ENCODE measurements around the gene CPSF4L.

The CPSF4L gene

GRCh38 chr17:73228748-73229236 lies 32.9 kb downstream of the CPSF4L start:
- peak; percentile 18 to 34 for DNase-seq

- no peak for DNase-seq
These were observed 33.7 kb downstream of the CPSF4L start for GRCh38 chr17:73227944-73228343.

- no peak for DNase-seq
These were observed 34.3 kb downstream of the CPSF4L start for GRCh38 chr17:73227379-73227778.

GRCh38 chr17:73226556-73227172 lies 35.0 kb downstream of the CPSF4L start:
- DNase-seq = no peak

GRCh38 chr17:73224663-73225305 lies 36.9 kb downstream of the CPSF4L start:
- DNase-seq = no peak

- DNase-seq = no peak
These were observed 37.4 kb downstream of the CPSF4L start for GRCh38 chr17:73224237-73224636.

- DNase-seq = no peak
These were observed 38.0 kb downstream of the CPSF4L start for GRCh38 chr17:73223626-73224230.

- DNase-seq = no peak
These were observed 46.2 kb downstream of the CPSF4L start for GRCh38 chr17:73215447-73215846.

- DNase-seq = no peak
These were observed 46.8 kb downstream of the CPSF4L start for GRCh38 chr17:73214851-73215250.

- no peak for DNase-seq
These were observed 47.7 kb downstream of the CPSF4L start for GRCh38 chr17:73214008-73214407.

GRCh38 chr17:73211745-73212144 lies 49.9 kb downstream of the CPSF4L start:
- DNase-seq = peak; percentile 59 to 64

GRCh38 chr17:73210002-73210678 lies 51.5 kb downstream of the CPSF4L start:
- DNase-seq = no peak

- DNase-seq = no peak
These were observed 52.2 kb downstream of the CPSF4L start for GRCh38 chr17:73209436-73209835.

- no peak for DNase-seq
These were observed 53.4 kb downstream of the CPSF4L start for GRCh38 chr17:73208139-73208827.

GRCh38 chr17:73205459-73205961 lies 56.2 kb downstream of the CPSF4L start:
- no peak for DNase-seq

GRCh38 chr17:73203788-73204479 lies 57.7 kb downstream of the CPSF4L start:
- no peak for DNase-seq

GRCh38 chr17:73203135-73203787 lies 58.4 kb downstream of the CPSF4L start:
- no peak for DNase-seq

- DNase-seq = no peak
These were observed 60.2 kb downstream of the CPSF4L start for GRCh38 chr17:73201215-73202069.

- no peak for DNase-seq
These were observed 61.2 kb downstream of the CPSF4L start for GRCh38 chr17:73200476-73200875.

- DNase-seq = no peak
These were observed 61.8 kb downstream of the CPSF4L start for GRCh38 chr17:73199751-73200317.

Data from activated CD4-positive, alpha-beta T cell treated with anti-CD3 and anti-CD28 coated beads for 4 hours (primary cell).